Measurements from ENCODE around the gene SHOX. TPM values are rescaled to one million over a fixed set of nuclear protein-coding genes. Genes with fewer than 3 reads are reported as not detected.

The SHOX gene
- total and polyA plus RNA-seq, 2 experiments from 2014 or later: not detected

GRCh38 chrX:643241-643595 lies 12.6 kb downstream of the SHOX start:
- TF ChIP-seq, protein P1, sequence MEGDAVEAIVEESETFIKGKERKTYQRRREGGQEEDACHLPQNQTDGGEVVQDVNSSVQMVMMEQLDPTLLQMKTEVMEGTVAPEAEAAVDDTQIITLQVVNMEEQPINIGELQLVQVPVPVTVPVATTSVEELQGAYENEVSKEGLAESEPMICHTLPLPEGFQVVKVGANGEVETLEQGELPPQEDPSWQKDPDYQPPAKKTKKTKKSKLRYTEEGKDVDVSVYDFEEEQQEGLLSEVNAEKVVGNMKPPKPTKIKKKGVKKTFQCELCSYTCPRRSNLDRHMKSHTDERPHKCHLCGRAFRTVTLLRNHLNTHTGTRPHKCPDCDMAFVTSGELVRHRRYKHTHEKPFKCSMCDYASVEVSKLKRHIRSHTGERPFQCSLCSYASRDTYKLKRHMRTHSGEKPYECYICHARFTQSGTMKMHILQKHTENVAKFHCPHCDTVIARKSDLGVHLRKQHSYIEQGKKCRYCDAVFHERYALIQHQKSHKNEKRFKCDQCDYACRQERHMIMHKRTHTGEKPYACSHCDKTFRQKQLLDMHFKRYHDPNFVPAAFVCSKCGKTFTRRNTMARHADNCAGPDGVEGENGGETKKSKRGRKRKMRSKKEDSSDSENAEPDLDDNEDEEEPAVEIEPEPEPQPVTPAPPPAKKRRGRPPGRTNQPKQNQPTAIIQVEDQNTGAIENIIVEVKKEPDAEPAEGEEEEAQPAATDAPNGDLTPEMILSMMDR (IDR thresholded peaks at IDR 0.05; ENCODE audit: low read depth, low read length): no peak
- Histone ChIP-seq H3K4me3 (no peak overlapping the region), H3K27ac (no peak overlapping the region), H3K27me3 (peaks cover 90% of the 10 kb centered on the region), H3K4me1 (ENCODE audit: low read depth) (no peaks in the 10 kb centered on the region), H3K36me3 (no peaks in the 10 kb centered on the region), H3K9me3 (ENCODE audit: low read depth) (no peaks in the 10 kb centered on the region)
- no peak for DNase-seq (ENCODE audit: low read depth in 1 of 2, low spot score in 1 of 2)

GRCh38 chrX:643911-644303 lies 13.3 kb downstream of the SHOX start:
- no peak for DNase-seq (ENCODE audit: low read depth in 1 of 2, low spot score in 1 of 2)
- Histone ChIP-seq H3K27ac (no peak overlapping the region), H3K4me3 (no peak overlapping the region), H3K27me3 (peaks cover 88% of the 10 kb centered on the region), H3K36me3 (no peaks in the 10 kb centered on the region), H3K4me1 (ENCODE audit: low read depth) (no peaks in the 10 kb centered on the region), H3K9me3 (ENCODE audit: low read depth) (no peaks in the 10 kb centered on the region)
- TF ChIP-seq, protein P1 (IDR thresholded peaks at IDR 0.05; ENCODE audit: low read depth, low read length): no peak

DNA sequence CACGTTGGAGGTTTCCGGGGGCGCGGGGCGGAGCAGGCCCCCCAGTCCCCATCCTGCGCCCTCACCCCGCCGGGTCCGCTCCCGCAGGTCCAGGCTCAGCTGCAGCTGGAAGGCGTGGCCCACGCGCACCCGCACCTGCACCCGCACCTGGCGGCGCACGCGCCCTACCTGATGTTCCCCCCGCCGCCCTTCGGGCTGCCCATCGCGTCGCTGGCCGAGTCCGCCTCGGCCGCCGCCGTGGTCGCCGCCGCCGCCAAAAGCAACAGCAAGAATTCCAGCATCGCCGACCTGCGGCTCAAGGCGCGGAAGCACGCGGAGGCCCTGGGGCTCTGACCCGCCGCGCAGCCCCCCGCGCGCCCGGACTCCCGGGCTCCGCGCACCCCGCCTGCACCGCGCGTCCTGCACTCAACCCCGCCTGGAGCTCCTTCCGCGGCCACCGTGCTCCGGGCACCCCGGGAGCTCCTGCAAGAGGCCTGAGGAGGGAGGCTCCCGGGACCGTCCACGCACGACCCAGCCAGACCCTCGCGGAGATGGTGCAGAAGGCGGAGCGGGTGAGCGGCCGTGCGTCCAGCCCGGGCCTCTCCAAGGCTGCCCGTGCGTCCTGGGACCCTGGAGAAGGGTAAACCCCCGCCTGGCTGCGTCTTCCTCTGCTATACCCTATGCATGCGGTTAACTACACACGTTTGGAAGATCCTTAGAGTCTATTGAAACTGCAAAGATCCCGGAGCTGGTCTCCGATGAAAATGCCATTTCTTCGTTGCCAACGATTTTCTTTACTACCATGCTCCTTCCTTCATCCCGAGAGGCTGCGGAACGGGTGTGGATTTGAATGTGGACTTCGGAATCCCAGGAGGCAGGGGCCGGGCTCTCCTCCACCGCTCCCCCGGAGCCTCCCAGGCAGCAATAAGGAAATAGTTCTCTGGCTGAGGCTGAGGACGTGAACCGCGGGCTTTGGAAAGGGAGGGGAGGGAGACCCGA lies 14.0 kb downstream of the SHOX start:
- no peaks in the 10 kb centered on the region for H3K36me3 ChIP-seq
- H3K9me3 ChIP-seq (ENCODE audit: low read depth): no peaks in the 10 kb centered on the region
- no peak overlapping the region for H3K27ac ChIP-seq
- TF ChIP-seq, protein P1 (IDR thresholded peaks at IDR 0.05; ENCODE audit: low read depth, low read length): no peak
- no peak overlapping the region for H3K4me3 ChIP-seq
- H3K27me3 ChIP-seq: peaks cover 85% of the 10 kb centered on the region
- DNase-seq (ENCODE audit: low read depth in 1 of 2, low spot score in 1 of 2): no peak
- H3K4me1 ChIP-seq (ENCODE audit: low read depth): no peaks in the 10 kb centered on the region

DNA sequence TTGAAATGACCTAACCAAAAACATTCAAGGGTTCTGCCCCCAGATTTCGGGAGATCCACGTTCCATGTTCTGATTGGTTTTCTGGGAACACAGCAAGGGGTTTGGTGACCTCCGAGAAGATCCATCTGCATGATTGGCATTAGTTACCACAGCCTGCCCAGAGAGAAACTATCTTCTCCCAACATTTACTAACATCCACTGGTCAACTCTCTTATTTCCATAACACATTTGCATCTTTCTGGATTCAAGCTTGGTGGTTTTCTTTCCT lies 15.6 kb downstream of the SHOX start:
- Histone ChIP-seq H3K4me3 (no peak overlapping the region), H3K27me3 (peaks cover 78% of the 10 kb centered on the region), H3K4me1 (ENCODE audit: low read depth) (no peaks in the 10 kb centered on the region), H3K9me3 (ENCODE audit: low read depth) (no peaks in the 10 kb centered on the region), H3K36me3 (no peaks in the 10 kb centered on the region), H3K27ac (no peak overlapping the region)
- no peak for DNase-seq (ENCODE audit: low read depth in 1 of 2, low spot score in 1 of 2)
- TF ChIP-seq, protein P1 (IDR thresholded peaks at IDR 0.05; ENCODE audit: low read depth, low read length): no peak

- peaks cover 72% of the 10 kb centered on the region for H3K27me3 ChIP-seq
- TF ChIP-seq, protein P1 (IDR thresholded peaks at IDR 0.05; ENCODE audit: low read depth, low read length): no peak
- DNase-seq (ENCODE audit: low read depth in 1 of 2, low spot score in 1 of 2): no peak
- no peaks in the 10 kb centered on the region for H3K4me1 ChIP-seq (ENCODE audit: low read depth)
- no peak overlapping the region for H3K27ac ChIP-seq
- no peaks in the 10 kb centered on the region for H3K36me3 ChIP-seq
- no peak overlapping the region for H3K4me3 ChIP-seq
- H3K9me3 ChIP-seq (ENCODE audit: low read depth): no peaks in the 10 kb centered on the region
Measured at GRCh38 chrX:646796-647195, 16.2 kb downstream of the SHOX start.
